ENCODE data around the gene LPIN1. TPM values are rescaled to one million over a fixed set of nuclear protein-coding genes. Genes with fewer than 3 reads are reported as not detected.

Gene LPIN1
- total and polyA plus RNA-seq, 2 of the 13 experiments (the other 11 are each of a cell fraction or from before 2014, with no cell fraction given): 9.7 to 19.4 TPM

DNA sequence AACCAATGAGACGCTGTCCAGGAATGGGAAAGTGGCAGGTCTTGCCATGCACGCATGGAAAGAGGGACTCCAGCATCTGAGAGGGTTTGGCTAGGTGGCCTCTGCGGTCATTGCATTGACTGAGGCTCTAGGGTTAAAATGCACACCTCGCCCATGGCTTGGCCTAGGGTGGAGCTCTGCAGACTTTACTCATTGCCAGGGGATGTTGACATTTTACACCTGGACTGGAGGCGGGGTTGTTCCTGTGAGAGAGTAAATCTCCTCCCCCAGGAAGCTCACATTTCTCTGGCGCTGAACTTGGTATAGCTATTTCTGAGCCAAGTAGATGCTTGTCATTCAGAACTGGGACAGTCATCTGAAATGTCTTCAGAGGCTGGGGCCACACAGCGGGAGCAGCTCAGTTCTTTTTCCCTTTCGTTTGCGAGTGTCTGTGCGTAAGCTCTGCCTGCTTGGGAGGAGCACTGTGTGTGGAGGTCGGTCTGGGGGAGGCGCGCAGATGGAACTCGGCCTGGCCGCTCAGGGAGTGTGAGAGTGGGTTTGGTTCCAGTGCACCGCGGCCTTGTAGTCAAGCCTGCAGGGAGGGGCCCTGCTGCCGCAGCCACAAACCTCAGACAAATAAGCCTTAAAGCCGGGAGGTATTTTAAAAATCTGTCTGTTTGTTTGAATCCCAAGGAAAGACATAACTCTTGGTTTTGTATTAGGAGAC, 76.5 kb downstream of the LPIN1 start (continued):
- TF ChIP-seq CBX2 (IDR thresholded peaks at IDR 0.05; ENCODE audit: low read depth, low read length): no peak
- TF ChIP-seq CBX2 (CRISPR knock-in tag; IDR thresholded peaks at IDR 0.05; ENCODE audit: low read depth): no peak
- TF ChIP-seq ZBTB38 (CRISPR knock-in tag; IDR thresholded peaks at IDR 0.05): peak; percentile 99
- peak; percentile 58; the same call in 1 of the 2 replicates for TF ChIP-seq ZNF430 (CRISPR knock-in tag; IDR thresholded peaks at IDR 0.05)
- TF ChIP-seq FOXP1 (IDR thresholded peaks at IDR 0.05): no peak
- peak; percentile 79 for TF ChIP-seq FOXP1 (CRISPR knock-in tag; IDR thresholded peaks at IDR 0.05)
- no peak for TF ChIP-seq RXRA (CRISPR knock-in tag; IDR thresholded peaks at IDR 0.05)
- TF ChIP-seq, protein P1, sequence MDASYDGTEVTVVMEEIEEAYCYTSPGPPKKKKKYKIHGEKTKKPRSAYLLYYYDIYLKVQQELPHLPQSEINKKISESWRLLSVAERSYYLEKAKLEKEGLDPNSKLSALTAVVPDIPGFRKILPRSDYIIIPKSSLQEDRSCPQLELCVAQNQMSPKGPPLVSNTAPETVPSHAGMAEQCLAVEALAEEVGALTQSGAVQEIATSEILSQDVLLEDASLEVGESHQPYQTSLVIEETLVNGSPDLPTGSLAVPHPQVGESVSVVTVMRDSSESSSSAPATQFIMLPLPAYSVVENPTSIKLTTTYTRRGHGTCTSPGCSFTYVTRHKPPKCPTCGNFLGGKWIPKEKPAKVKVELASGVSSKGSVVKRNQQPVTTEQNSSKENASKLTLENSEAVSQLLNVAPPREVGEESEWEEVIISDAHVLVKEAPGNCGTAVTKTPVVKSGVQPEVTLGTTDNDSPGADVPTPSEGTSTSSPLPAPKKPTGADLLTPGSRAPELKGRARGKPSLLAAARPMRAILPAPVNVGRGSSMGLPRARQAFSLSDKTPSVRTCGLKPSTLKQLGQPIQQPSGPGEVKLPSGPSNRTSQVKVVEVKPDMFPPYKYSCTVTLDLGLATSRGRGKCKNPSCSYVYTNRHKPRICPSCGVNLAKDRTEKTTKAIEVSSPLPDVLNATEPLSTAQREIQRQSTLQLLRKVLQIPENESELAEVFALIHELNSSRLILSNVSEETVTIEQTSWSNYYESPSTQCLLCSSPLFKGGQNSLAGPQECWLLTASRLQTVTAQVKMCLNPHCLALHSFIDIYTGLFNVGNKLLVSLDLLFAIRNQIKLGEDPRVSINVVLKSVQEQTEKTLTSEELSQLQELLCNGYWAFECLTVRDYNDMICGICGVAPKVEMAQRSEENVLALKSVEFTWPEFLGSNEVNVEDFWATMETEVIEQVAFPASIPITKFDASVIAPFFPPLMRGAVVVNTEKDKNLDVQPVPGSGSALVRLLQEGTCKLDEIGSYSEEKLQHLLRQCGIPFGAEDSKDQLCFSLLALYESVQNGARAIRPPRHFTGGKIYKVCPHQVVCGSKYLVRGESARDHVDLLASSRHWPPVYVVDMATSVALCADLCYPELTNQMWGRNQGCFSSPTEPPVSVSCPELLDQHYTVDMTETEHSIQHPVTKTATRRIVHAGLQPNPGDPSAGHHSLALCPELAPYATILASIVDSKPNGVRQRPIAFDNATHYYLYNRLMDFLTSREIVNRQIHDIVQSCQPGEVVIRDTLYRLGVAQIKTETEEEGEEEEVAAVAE (CRISPR knock-in tag; IDR thresholded peaks at IDR 0.05; ENCODE audit: borderline replicate concordance): 0 out of 2 replicates have a peak, but pooled peaks have one; percentile 56
- TF ChIP-seq, protein P2, sequence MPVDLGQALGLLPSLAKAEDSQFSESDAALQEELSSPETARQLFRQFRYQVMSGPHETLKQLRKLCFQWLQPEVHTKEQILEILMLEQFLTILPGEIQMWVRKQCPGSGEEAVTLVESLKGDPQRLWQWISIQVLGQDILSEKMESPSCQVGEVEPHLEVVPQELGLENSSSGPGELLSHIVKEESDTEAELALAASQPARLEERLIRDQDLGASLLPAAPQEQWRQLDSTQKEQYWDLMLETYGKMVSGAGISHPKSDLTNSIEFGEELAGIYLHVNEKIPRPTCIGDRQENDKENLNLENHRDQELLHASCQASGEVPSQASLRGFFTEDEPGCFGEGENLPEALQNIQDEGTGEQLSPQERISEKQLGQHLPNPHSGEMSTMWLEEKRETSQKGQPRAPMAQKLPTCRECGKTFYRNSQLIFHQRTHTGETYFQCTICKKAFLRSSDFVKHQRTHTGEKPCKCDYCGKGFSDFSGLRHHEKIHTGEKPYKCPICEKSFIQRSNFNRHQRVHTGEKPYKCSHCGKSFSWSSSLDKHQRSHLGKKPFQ (CRISPR knock-in tag; IDR thresholded peaks at IDR 0.05; ENCODE audit: insufficient replicate concordance): no peak
- TF ChIP-seq MEIS1 (CRISPR knock-in tag; IDR thresholded peaks at IDR 0.05; ENCODE audit: borderline replicate concordance): no peak
- TF ChIP-seq ZNF619 (CRISPR knock-in tag; IDR thresholded peaks at IDR 0.05): no peak
- TF ChIP-seq SRSF9 (IDR thresholded peaks at IDR 0.05; ENCODE audit: borderline replicate concordance, insufficient read depth, low read depth, low read length, poor library complexity, severe bottlenecking): no peak
- TF ChIP-seq RFX1 (IDR thresholded peaks at IDR 0.05): no peak
- TF ChIP-seq ZNF136 (CRISPR knock-in tag; IDR thresholded peaks at IDR 0.05; ENCODE audit: low read depth): no peak
- TF ChIP-seq, protein P3, sequence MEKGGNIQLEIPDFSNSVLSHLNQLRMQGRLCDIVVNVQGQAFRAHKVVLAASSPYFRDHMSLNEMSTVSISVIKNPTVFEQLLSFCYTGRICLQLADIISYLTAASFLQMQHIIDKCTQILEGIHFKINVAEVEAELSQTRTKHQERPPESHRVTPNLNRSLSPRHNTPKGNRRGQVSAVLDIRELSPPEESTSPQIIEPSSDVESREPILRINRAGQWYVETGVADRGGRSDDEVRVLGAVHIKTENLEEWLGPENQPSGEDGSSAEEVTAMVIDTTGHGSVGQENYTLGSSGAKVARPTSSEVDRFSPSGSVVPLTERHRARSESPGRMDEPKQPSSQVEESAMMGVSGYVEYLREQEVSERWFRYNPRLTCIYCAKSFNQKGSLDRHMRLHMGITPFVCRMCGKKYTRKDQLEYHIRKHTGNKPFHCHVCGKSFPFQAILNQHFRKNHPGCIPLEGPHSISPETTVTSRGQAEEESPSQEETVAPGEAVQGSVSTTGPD (CRISPR knock-in tag; IDR thresholded peaks at IDR 0.05): 0 out of 2 replicates have a peak, but pooled peaks have one; percentile 21
- no peak for TF ChIP-seq ZFP1 (CRISPR knock-in tag; IDR thresholded peaks at IDR 0.05)
- TF ChIP-seq AGO2 (optimal IDR thresholded peaks at IDR 0.05; ENCODE audit: low read depth, low read length): no peak
- peak; percentile 93 for TF ChIP-seq FOXA3 (CRISPR knock-in tag; IDR thresholded peaks at IDR 0.05)
- TF ChIP-seq ZNF138 (CRISPR knock-in tag; IDR thresholded peaks at IDR 0.05; ENCODE audit: low read depth): 0 out of 2 replicates have a peak, but pooled peaks have one; percentile 50
- TF ChIP-seq SETDB1 (CRISPR knock-in tag; IDR thresholded peaks at IDR 0.05; ENCODE audit: borderline replicate concordance): no peak
- TF ChIP-seq ZBTB8A (CRISPR knock-in tag; IDR thresholded peaks at IDR 0.05; ENCODE audit: borderline replicate concordance, low read depth): no peak
- peak; percentile 82 for TF ChIP-seq POGZ (CRISPR knock-in tag; IDR thresholded peaks at IDR 0.05)
